Measurements from ENCODE around the gene CAB39L. TPM values are rescaled to one million over a fixed set of nuclear protein-coding genes. Genes with fewer than 3 reads are reported as not detected.

CAB39L gene
- polyA plus RNA-seq, 1 donor from 2014 or later, result 40.3 TPM

GRCh38 chr13:49464085-49464484, 20.2 kb upstream of the CAB39L start:
- Histone ChIP-seq H3K9me2 (ENCODE audit: insufficient read depth, low read length) (no peaks in the 10 kb centered on the region), H3K4me2 (ENCODE audit: low read length) (no peak overlapping the region), H3K9ac (ENCODE audit: low read length) (no peak overlapping the region), H3K79me2 (replicated peaks; ENCODE audit: insufficient read depth, low read length) (no peaks in the 10 kb centered on the region), H2AFZ (ENCODE audit: low read depth, low read length) (no peak overlapping the region), H3K36me3 (ENCODE audit: insufficient read depth, low read length) (peaks cover 13% of the 10 kb centered on the region), H3K4me3 (ENCODE audit: low read length) (no peak overlapping the region), H3K27ac (ENCODE audit: low read length) (no peak overlapping the region), H4K20me1 (ENCODE audit: insufficient read depth) (no peaks in the 10 kb centered on the region), H3K27me3 (ENCODE audit: insufficient read depth, low read depth, low read length) (no peaks in the 10 kb centered on the region), H3K9me3 (ENCODE audit: low read length) (no peaks in the 10 kb centered on the region), H3F3A (ENCODE audit: insufficient read depth, low read length, poor library complexity, severe bottlenecking) (no peaks in the 10 kb centered on the region)
- no peak for TF ChIP-seq EZH2 (IDR thresholded peaks at IDR 0.05; ENCODE audit: borderline replicate concordance, insufficient read depth, low read length, poor library complexity, severe bottlenecking)
- no peak for TF ChIP-seq REST (IDR thresholded peaks at IDR 0.05; ENCODE audit: borderline replicate concordance)
- TF ChIP-seq SMC3 (conservative IDR thresholded peaks at IDR 0.05; ENCODE audit: poor library complexity), result no peak
- no peak for TF ChIP-seq CTCF (IDR thresholded peaks at IDR 0.05; ENCODE audit: poor library complexity, severe bottlenecking)
- no peak for TF ChIP-seq RAD21 (conservative IDR thresholded peaks at IDR 0.05)
- no peak for TF ChIP-seq TAF1 (IDR thresholded peaks at IDR 0.05; ENCODE audit: low read depth)
- TF ChIP-seq MXI1 (conservative IDR thresholded peaks at IDR 0.05; ENCODE audit: poor library complexity, severe bottlenecking), result no peak
- TF ChIP-seq POLR2AphosphoS5 (IDR thresholded peaks at IDR 0.05), result no peak
- TF ChIP-seq EP300 (conservative IDR thresholded peaks at IDR 0.05; ENCODE audit: poor library complexity, severe bottlenecking), result no peak

DNA sequence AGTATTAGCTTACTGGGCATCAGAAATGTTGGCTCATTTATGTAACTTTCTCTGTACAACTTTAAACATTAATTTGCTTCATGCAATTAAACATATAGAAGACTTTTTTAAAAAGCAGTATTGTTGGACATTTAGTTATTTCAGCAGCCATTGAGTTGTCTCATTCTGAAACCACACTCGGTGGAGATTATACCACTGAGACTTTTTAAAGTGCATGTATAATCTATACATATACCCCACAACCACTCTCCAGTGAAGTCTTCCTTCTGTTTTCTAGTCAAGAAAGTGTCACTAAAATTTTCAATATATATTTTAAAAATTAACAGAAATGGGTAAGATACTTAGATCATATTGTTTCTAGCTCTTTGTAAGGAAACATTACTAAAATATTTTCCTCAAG, 15.7 kb upstream of the CAB39L start:
- Histone ChIP-seq H3K9me3 (ENCODE audit: low read length) (no peaks in the 10 kb centered on the region), H3K4me3 (ENCODE audit: low read length) (no peak overlapping the region), H3F3A (ENCODE audit: insufficient read depth, low read length, poor library complexity, severe bottlenecking) (no peaks in the 10 kb centered on the region), H3K27ac (ENCODE audit: low read length) (no peak overlapping the region), H3K4me2 (ENCODE audit: low read length) (no peak overlapping the region), H3K79me2 (replicated peaks; ENCODE audit: insufficient read depth, low read length) (no peaks in the 10 kb centered on the region), H3K9me2 (ENCODE audit: insufficient read depth, low read length) (no peaks in the 10 kb centered on the region), H3K9ac (ENCODE audit: low read length) (no peak overlapping the region), H4K20me1 (ENCODE audit: insufficient read depth) (no peaks in the 10 kb centered on the region), H3K27me3 (ENCODE audit: insufficient read depth, low read depth, low read length) (no peaks in the 10 kb centered on the region), H2AFZ (ENCODE audit: low read depth, low read length) (no peak overlapping the region), H3K36me3 (ENCODE audit: insufficient read depth, low read length) (peaks cover 12% of the 10 kb centered on the region)
- no peak for TF ChIP-seq TAF1 (IDR thresholded peaks at IDR 0.05; ENCODE audit: low read depth)
- TF ChIP-seq SMC3 (conservative IDR thresholded peaks at IDR 0.05; ENCODE audit: poor library complexity), result no peak
- no peak for TF ChIP-seq CTCF (IDR thresholded peaks at IDR 0.05; ENCODE audit: poor library complexity, severe bottlenecking)
- TF ChIP-seq RAD21 (conservative IDR thresholded peaks at IDR 0.05), result no peak
- TF ChIP-seq REST (IDR thresholded peaks at IDR 0.05; ENCODE audit: borderline replicate concordance), result no peak
- TF ChIP-seq POLR2AphosphoS5 (IDR thresholded peaks at IDR 0.05), result no peak
- no peak for TF ChIP-seq MXI1 (conservative IDR thresholded peaks at IDR 0.05; ENCODE audit: poor library complexity, severe bottlenecking)
- TF ChIP-seq EZH2 (IDR thresholded peaks at IDR 0.05; ENCODE audit: borderline replicate concordance, insufficient read depth, low read length, poor library complexity, severe bottlenecking), result no peak
- no peak for TF ChIP-seq EP300 (conservative IDR thresholded peaks at IDR 0.05; ENCODE audit: poor library complexity, severe bottlenecking)
